ENCODE results near the gene SETBP1. TPM values are rescaled to one million over a fixed set of nuclear protein-coding genes. Genes with fewer than 3 reads are reported as not detected.

SETBP1 gene
- total RNA-seq, 1 experiment from 2014 or later, result 11.9 TPM

DNA sequence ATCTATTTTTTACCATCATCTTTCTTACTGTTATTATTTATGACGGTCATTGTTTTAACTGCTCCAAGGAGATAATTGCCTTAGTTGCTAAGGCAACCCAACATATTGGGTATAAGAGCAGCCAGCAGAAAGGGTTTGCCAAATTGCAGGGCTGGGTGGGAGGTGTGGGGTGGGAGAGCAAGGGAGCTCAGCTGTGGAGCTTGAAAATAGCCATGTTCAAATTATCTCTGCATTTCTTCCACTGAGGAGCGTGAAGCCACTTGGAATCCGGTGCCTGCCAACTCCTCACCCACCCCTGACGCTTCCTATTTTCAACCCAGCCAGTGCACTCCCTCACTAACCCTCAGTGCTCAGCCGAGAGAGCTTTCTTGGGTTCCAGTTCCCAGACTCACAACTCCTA, 60.8 kb downstream of the SETBP1 start:
- Histone ChIP-seq H3K36me3 (no peaks in the 10 kb centered on the region), H3K4me1 (peaks cover 22% of the 10 kb centered on the region), H3K27ac (peak overlapping the region; percentile 90; the same call in 1 of the 2 replicates), H3K9me3 (replicated peaks) (no peaks in the 10 kb centered on the region), H3K4me3 (no peak overlapping the region), H3K27me3 (no peaks in the 10 kb centered on the region)
- no peak for DNase-seq

DNA sequence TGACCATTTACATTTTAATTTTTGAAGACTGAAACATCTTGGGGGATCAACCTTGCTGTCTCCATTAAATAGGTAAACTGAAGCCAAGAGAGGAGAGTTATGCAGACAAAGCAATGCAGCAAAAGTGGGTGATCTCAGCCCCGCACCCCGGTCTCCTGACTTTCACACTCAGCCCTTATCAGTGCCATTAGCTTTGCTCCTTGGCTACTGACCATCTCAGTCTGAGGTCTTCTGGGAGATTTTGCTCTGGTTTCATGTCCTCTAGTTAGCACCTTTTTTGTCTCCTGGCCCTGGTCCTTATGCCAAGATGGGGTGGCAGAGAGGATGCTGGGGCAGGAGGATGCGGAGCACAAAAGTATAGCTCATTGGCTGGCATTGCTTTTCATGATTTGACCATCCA, 61.4 kb downstream of the SETBP1 start:
- H3K4me3 ChIP-seq, result no peak overlapping the region
- no peaks in the 10 kb centered on the region for H3K27me3 ChIP-seq
- H3K9me3 ChIP-seq (replicated peaks), result no peaks in the 10 kb centered on the region
- H3K4me1 ChIP-seq, result peaks cover 22% of the 10 kb centered on the region
- H3K27ac ChIP-seq, result peak overlapping the region; percentile 90
- no peak for DNase-seq
- H3K36me3 ChIP-seq, result no peaks in the 10 kb centered on the region

DNA sequence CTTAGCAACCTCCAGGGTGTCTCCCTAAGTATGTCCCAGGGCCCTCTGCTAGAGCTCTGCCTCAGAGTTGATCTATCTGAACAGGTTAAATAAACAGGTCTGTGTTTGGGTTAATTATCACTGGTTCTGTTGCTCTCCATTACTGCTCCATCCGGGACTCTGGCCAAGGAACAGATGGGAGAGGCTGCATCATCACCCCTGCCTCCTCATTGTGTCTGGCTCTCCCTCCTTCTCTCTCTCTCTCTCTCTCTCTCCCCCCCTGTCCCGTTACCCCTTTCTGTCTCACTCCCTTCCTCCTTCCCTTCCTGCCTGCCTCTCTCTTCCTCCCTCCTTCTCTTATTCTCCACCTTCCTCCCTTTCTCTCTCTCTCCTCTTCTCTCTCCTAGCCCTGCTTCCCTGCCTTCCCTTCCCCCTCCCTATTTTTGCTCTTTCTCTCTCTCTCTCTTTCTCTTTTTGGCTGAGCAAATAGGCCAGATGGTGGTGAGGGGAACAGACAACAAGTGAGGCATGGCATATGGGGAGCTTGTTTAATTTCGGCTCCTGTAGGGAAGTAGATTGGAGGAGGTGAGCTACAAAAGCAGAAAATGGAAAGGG, 62.1 kb downstream of the SETBP1 start:
- H3K27ac ChIP-seq, result peak overlapping the region; percentile 90
- no peaks in the 10 kb centered on the region for H3K36me3 ChIP-seq
- H3K4me1 ChIP-seq, result peaks cover 22% of the 10 kb centered on the region
- DNase-seq, result peak; percentile 87 to 92
- no peaks in the 10 kb centered on the region for H3K27me3 ChIP-seq
- H3K9me3 ChIP-seq (replicated peaks), result no peaks in the 10 kb centered on the region
- peak overlapping the region; percentile 21 for H3K4me3 ChIP-seq

DNA sequence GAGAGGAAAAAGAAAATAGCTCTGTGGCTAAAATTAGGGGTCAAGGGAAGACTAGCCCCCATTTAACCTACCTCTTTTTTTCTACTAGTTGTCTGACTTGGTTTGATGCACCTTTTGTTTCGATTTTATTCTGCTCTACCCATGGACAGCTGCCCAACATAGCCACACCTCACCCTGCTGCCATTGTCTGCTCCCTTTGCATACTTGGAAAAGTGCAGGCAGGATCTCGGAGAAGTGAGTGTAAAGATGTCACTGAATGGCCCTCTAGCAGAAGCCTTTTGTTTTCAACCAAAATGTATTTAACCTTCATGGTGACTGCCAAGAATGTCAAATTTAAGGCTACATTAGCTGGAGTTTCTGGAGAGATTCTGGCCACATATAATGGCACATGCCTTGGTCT, 62.9 kb downstream of the SETBP1 start:
- DNase-seq, result no peak
- peak overlapping the region; percentile 90 for H3K27ac ChIP-seq
- H3K4me1 ChIP-seq, result peaks cover 22% of the 10 kb centered on the region
- H3K27me3 ChIP-seq, result no peaks in the 10 kb centered on the region
- H3K36me3 ChIP-seq, result no peaks in the 10 kb centered on the region
- H3K9me3 ChIP-seq (replicated peaks), result no peaks in the 10 kb centered on the region
- H3K4me3 ChIP-seq, result no peak overlapping the region

DNA sequence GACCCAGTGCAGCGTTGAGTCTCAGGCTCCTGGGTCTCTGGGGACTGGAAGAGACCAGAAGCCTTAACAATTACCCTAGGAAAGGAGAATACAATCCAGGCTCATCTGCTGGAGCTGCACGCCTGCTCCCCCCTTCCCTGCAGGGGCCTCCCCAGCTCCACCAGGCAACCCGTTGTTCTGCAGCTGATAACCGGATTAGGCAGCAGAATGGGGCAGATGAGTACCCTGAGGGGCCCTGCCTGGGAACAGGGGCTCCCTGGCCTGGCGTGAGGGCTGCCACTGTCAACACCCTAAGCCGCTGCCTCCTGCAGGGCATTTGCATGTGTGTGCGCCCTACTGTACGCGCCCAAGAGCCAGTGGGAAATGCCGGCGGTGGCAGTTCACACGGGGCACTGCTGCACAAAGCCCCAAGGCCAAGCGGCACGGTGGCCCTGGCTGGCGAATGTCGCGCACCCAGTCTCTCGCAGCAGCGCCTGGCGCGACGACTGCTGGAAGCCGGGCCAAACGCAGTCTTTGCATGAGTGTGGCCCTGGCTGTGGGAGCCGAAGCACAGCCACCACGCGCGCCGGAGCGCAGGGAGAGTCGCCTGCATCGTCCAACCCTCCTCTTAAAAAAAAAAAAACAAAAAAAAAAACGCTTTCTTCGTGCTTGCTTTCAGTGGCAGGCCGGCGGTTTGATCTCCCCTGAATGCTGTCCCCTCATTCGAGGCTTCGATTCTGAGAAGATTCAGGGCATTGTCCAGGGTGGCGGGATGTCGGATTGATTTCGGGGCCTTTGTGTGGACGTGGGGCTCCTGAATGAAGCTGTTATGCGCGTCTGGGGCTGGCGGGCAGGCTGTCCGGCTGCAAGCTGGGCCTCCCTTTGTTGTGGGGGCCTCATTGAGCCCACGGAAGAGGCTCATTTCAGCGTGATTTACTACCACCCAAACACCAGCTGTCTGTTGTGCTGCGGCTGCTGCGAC, 63.8 kb downstream of the SETBP1 start:
- DNase-seq, result peak; percentile 50 to 60
- Histone ChIP-seq H3K9me3 (replicated peaks) (no peaks in the 10 kb centered on the region), H3K36me3 (no peaks in the 10 kb centered on the region), H3K27me3 (no peaks in the 10 kb centered on the region), H3K27ac (peak overlapping the region; percentile 90), H3K4me1 (peaks cover 22% of the 10 kb centered on the region), H3K4me3 (peak overlapping the region; percentile 51)

DNA sequence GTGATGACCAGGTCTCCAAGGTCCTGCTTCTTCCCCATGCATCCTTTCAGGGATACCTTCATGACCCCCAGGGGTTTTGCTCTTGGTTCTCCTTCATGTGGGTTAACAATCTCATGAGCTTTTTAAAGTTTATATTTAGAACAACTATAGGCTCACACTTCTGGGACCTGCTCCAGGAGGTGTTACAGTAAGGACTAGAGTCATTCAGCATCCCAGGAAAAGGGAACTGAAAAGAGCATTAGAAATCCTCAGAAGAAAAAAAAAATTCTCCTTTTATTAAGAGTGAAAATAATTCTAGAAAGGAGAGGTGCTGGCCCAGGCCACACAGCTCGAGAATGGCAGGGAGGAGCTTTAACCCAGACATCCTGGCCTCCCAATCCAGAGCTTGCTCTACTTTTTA, 66.5 kb downstream of the SETBP1 start:
- Histone ChIP-seq H3K9me3 (replicated peaks) (no peaks in the 10 kb centered on the region), H3K4me1 (peaks cover 17% of the 10 kb centered on the region), H3K27me3 (no peaks in the 10 kb centered on the region), H3K27ac (no peak overlapping the region), H3K4me3 (no peak overlapping the region), H3K36me3 (no peaks in the 10 kb centered on the region)
- no peak for DNase-seq

DNA sequence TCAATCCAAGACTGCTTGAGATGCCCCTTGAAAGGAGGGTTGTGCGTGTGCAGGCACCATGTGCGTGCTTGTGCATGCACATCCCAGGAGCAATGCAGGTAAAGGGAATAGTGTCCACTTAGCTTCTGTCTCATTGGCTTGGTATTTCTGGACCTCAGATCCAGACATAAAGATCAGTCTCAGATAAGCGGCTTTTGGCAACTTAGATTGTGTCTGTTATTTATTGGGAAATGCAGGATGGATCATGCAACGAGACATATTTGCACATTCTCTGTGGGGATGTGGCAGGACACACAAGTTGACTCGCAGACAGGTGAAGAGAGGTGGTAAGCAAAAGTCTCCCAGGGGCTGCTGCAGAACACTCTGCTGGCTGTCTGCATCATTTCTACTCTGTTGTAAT, 67.9 kb downstream of the SETBP1 start:
- H3K27me3 ChIP-seq, result no peaks in the 10 kb centered on the region
- DNase-seq, result no peak

DNA sequence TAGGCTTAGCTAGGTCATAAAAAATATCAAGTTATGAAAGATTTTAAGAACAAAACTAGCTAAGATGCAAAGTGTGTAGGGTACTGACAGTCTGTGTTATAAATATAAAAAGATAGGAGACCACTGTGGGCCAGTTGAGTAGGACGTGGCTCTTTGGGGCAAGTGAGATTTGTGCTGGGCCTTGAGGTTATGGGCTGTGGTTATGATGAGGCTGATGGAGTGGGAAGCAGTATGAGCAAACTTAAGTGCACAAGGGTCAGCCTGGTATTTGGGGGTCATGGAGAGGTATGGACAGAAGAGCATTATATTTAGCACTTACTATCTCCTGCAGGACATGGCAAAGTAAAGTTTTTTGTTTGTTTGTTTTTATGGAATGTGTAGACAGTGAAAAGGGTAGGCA, 70.1 kb downstream of the SETBP1 start:
- H3K36me3 ChIP-seq, result no peaks in the 10 kb centered on the region
- H3K4me1 ChIP-seq, result no peaks in the 10 kb centered on the region
- DNase-seq, result no peak
- H3K27ac ChIP-seq, result no peak overlapping the region
- H3K4me3 ChIP-seq, result no peak overlapping the region
- no peaks in the 10 kb centered on the region for H3K9me3 ChIP-seq (replicated peaks)
- H3K27me3 ChIP-seq, result no peaks in the 10 kb centered on the region

More for the DNA sequence above, 67.9 kb downstream of the SETBP1 start:
- Histone ChIP-seq H3K4me3 (no peak overlapping the region), H3K4me1 (peaks cover 4% of the 10 kb centered on the region), H3K36me3 (no peaks in the 10 kb centered on the region), H3K9me3 (replicated peaks) (no peaks in the 10 kb centered on the region), H3K27ac (no peak overlapping the region)

DNA sequence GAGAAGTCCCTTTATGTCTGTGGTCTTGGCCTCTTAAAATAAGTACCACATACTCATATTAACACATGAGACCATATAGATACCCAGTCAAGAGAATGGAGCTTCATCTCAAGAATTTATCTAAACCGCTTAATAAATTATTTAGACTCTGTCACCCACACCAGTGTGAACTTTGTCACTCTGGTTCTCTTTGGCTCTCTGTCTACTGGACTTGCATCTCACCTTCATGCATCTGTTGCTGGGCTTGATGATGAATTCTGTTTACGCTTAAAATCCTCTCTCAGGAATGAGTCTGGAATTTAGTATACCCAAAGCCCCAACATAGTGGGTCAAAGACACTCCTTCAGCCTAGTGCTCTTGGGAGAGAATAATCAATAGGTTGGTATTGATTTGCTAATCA, 73.9 kb downstream of the SETBP1 start:
- H3K27ac ChIP-seq, result no peak overlapping the region
- H3K9me3 ChIP-seq (replicated peaks), result no peaks in the 10 kb centered on the region
- H3K36me3 ChIP-seq, result no peaks in the 10 kb centered on the region
- H3K4me3 ChIP-seq, result no peak overlapping the region
- DNase-seq, result no peak
- no peaks in the 10 kb centered on the region; the same call in 1 of the 2 replicates for H3K4me1 ChIP-seq
- H3K27me3 ChIP-seq, result no peaks in the 10 kb centered on the region

DNA sequence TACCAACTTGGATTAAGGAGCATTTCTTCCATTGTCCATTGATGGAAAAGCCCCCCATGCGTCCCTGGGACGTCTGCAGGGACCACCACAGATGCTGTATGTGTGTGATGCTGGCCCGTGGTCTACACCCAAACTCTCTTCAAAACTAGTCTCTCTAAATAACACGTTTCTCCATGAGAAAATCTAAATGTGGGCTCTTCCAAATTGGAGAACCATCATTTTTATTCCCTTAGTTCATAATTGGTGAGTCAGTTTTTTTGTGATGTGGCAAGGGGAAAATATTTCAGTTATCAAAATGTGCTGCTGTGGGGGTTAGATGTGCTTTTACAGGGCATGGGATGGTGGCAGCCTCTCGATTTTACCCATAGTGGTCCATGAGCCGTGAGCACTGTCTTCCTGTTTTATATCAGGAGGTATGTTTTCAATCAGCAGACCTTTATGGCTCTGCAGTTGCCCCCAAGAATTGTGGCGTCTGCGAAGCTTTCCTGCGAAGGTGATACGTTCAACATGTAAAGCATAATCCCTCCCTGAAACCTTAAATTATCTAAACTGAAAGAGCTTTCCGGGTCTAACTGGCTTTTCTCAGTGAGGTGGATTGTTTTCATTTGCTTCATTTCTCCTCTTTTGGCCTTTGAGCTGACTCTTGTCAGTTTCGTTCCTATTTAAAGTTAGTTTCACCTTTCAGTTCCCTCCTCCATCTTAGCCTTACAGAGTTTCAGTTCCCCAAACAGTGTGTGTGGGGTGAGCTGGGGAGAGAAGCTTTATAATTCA, 78.4 kb downstream of the SETBP1 start:
- Histone ChIP-seq H3K27me3 (no peaks in the 10 kb centered on the region), H3K4me1 (no peaks in the 10 kb centered on the region; the same call in 1 of the 2 replicates), H3K27ac (no peak overlapping the region)

DNA sequence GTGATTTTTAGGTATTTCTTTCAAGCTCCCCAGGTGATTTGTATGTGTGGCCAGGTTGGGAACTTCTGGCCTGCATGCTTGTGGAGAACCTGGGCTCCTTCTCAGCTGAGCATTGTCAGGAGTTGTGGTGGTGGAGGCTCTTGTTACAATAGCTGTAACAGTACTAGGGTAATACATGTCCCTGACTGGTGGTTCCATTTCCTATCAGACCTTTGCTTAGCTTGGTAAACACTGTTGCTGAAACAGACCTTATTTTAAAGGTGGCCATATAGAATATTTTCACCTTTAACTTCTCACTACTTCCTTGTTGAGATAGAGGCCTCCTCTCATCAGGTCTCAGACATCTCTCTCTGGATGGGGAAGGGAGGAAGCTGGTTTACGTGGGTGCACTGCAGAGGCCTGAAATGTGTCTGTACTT, 79.2 kb downstream of the SETBP1 start:
- Histone ChIP-seq H3K27ac (no peak overlapping the region), H3K9me3 (replicated peaks) (no peaks in the 10 kb centered on the region), H3K36me3 (no peaks in the 10 kb centered on the region), H3K27me3 (no peaks in the 10 kb centered on the region), H3K4me3 (no peak overlapping the region), H3K4me1 (no peaks in the 10 kb centered on the region; the same call in 1 of the 2 replicates)
- no peak for DNase-seq

More for the DNA sequence above, 78.4 kb downstream of the SETBP1 start:
- no peaks in the 10 kb centered on the region for H3K36me3 ChIP-seq
- no peak overlapping the region for H3K4me3 ChIP-seq
- no peaks in the 10 kb centered on the region for H3K9me3 ChIP-seq (replicated peaks)
- no peak for DNase-seq

DNA sequence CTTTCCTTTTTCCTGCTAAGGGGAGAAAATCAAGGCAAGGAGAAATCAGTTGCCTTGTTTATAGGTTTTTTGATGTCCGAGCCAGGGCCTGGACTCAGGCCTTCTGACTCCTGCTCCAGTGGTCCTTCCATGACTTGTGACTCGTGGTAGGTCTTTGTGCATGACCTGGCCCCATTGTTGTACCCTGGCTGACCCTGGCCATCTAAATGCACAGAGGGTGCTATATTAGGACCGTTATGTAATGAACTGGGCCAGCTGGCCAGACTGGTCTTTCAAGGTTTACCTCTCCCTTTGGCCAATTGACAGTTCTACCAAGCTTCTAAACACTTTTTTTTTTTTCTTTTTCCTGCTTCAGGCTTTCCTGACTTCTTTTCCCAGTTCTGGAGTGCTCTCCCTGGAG, 81.1 kb downstream of the SETBP1 start:
- no peak overlapping the region for H3K4me3 ChIP-seq
- H3K27me3 ChIP-seq, result no peaks in the 10 kb centered on the region
- no peak for DNase-seq
- no peaks in the 10 kb centered on the region; the same call in 1 of the 2 replicates for H3K4me1 ChIP-seq
- no peaks in the 10 kb centered on the region for H3K9me3 ChIP-seq (replicated peaks)
- no peaks in the 10 kb centered on the region for H3K36me3 ChIP-seq
- no peak overlapping the region for H3K27ac ChIP-seq

DNA sequence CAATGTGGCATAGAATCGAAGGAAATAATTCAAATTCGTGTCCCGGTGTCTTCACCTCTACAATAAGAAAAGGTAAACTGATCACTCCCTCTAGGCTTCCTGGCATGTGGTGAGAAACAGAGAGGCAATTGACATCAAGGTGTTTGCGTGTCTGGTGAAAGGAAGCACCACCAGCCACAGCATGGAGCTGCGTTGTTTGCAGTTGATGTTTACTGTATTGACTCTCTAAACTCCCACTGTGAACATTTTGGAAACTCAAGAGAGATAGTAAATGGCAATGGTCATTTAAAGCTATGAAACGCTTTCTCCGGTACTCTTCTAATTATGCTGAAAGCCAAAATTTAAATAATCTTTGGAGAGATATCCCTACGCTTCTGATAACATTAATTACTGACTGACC, 82.6 kb downstream of the SETBP1 start:
- Histone ChIP-seq H3K4me1 (no peaks in the 10 kb centered on the region), H3K27ac (no peak overlapping the region)

DNA sequence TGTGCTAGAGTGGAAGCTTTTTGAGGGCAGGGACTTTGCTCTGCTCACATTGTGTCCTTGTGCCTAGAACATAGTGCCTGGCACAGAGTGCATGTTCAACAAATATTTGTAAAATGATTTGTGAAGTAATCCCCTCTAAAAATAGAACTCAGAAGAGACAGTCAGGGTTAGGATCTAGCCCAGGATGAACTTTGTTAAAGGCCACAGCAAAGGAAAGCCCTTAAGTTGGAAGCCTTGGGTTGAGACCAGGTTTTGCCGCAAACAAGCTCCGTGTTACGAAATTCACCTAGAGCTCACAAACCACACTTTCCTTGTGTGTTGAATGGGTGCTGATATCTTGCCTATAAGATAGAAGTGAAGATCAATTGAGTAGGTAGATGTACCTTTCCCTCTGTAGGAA, 84.2 kb downstream of the SETBP1 start:
- DNase-seq, result no peak
- Histone ChIP-seq H3K9me3 (replicated peaks) (no peaks in the 10 kb centered on the region), H3K36me3 (no peaks in the 10 kb centered on the region), H3K27me3 (no peaks in the 10 kb centered on the region), H3K27ac (no peak overlapping the region), H3K4me1 (no peaks in the 10 kb centered on the region), H3K4me3 (no peak overlapping the region)

More for the DNA sequence above, 82.6 kb downstream of the SETBP1 start:
- H3K36me3 ChIP-seq, result no peaks in the 10 kb centered on the region
- no peak for DNase-seq
- no peaks in the 10 kb centered on the region for H3K9me3 ChIP-seq (replicated peaks)
- H3K27me3 ChIP-seq, result no peaks in the 10 kb centered on the region
- H3K4me3 ChIP-seq, result no peak overlapping the region

DNA sequence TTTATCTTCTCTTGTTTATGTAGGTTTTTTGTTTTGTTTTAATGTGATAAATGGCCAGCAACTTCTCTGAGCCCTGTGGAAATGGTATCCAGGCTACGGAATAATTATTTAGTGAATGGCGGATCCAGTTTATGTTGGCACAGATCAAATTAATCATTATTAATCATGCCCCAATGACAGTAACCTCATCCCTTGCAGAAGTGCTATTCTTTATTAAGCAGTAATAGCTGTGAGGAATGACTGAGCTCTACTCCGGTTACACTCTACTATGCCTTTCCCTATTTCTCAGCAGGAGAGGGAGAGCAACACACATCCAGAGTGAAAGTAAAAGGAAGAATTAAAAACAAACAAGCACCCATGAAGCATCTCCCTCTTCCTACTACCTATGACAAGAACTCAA, 84.8 kb downstream of the SETBP1 start:
- no peaks in the 10 kb centered on the region for H3K36me3 ChIP-seq
- no peak for DNase-seq
- H3K27ac ChIP-seq, result no peak overlapping the region
- H3K27me3 ChIP-seq, result no peaks in the 10 kb centered on the region
- H3K4me1 ChIP-seq, result no peaks in the 10 kb centered on the region
- no peaks in the 10 kb centered on the region for H3K9me3 ChIP-seq (replicated peaks)
- H3K4me3 ChIP-seq, result no peak overlapping the region
